H1 (cell line): ENCODE data around the gene TWF2. TPM values are rescaled to one million over a fixed set of nuclear protein-coding genes. Genes with fewer than 3 reads are reported as not detected.

ENCODE experiments used
- CTCF ChIA-PET: fragments of 300-600 bp; sonication (Branson Sonifier 250); formaldehyde crosslinking; loops from one replicate; lab custom pipeline; 2021; ENCODE audit not compliant: partially characterized antibody; lab: Charles Lee
- POLR2A ChIA-PET: fragments of 300-600 bp; sonication (Branson Sonifier 250); formaldehyde crosslinking; loops from one replicate; lab custom pipeline; 2021; ENCODE audit warnings: inconsistent platforms; ENCODE audit not compliant: partially characterized antibody; lab: Charles Lee
- DNase-seq, 2 experiments: peaks; one replicate each; pipeline versions ENCODE4 v3.0.0 to v3.0.0-alpha.2; 2010 to 2022; ENCODE audit warnings: low spot score in 2 of 2, low read depth in 1 of 2, mixed read lengths in 1 of 2
- FAIRE-seq: peaks from 2 replicates; lab custom pipeline; 2011; peaks lifted over from hg19 to GRCh38; lab: Jason Lieb, UNC
- H2AFZ ChIP-seq: 2 replicates; pipeline ENCODE4 v1.8.1; 2012; ENCODE audit warnings: low read length, inconsistent platforms
- H2AK5ac ChIP-seq: 2 replicates; pipeline ENCODE4 v1.6.1; 2013; ENCODE audit warnings: low read depth, low read length
- H2BK120ac ChIP-seq: replicated peaks from 2 replicates; pipeline ENCODE3; 2013; ENCODE audit warnings: low read depth, low read length, inconsistent platforms
- H2BK12ac ChIP-seq: 2 replicates; pipeline ENCODE4 v1.6.1; 2013; ENCODE audit warnings: low read depth, low read length
- H2BK15ac ChIP-seq: 2 replicates; pipeline ENCODE4 v1.6.1; 2013; ENCODE audit warnings: low read length
- H2BK20ac ChIP-seq: 2 replicates; pipeline ENCODE4 v1.6.1; 2013; ENCODE audit warnings: low read length
- H2BK5ac ChIP-seq: 2 replicates; pipeline ENCODE4 v1.6.1; 2013; ENCODE audit warnings: low read depth, low read length
- H3K14ac ChIP-seq: 2 replicates; pipeline ENCODE4 v1.6.1; 2013; ENCODE audit warnings: inconsistent platforms; ENCODE audit not compliant: insufficient read length
- H3K18ac ChIP-seq: 2 replicates; pipeline ENCODE4 v1.6.1; 2013; ENCODE audit warnings: low read length; ENCODE audit errors: extremely low read depth
- H3K23ac ChIP-seq: 2 replicates; pipeline ENCODE4 v1.6.1; 2013; ENCODE audit warnings: inconsistent platforms; ENCODE audit not compliant: insufficient read length
- H3K23me2 ChIP-seq: 2 replicates; pipeline ENCODE4 v1.6.1; 2013; ENCODE audit warnings: low read depth, low read length
- H3K27ac ChIP-seq: 2 replicates; pipeline ENCODE4 v1.6.1; 2011; ENCODE audit warnings: low read depth, low read length, inconsistent platforms
- H3K27me3 ChIP-seq, 4 experiments: replicated peaks in 1 of 4; 1 replicate in 1 of 4; 2 replicates in 3 of 4; pipeline versions ENCODE4 v1.6.1 to v1.8.1; 2011 to 2013; ENCODE audit warnings: low read length in 3 of 4, mild to moderate bottlenecking in 3 of 4, inconsistent platforms in 2 of 4, mixed read lengths in 2 of 4, moderate library complexity in 1 of 4; ENCODE audit not compliant: control insufficient read depth in 3 of 4, insufficient read depth in 3 of 4; ENCODE audit errors: extremely low read depth in 1 of 4
- H3K36me3 ChIP-seq, 4 experiments: 2 replicates each; pipeline versions ENCODE4 v1.6.1 to v1.8.1; 2011 to 2013; ENCODE audit warnings: mild to moderate bottlenecking in 4 of 4, low read length in 3 of 4, moderate library complexity in 2 of 4, control low read depth in 1 of 4, inconsistent platforms in 1 of 4; ENCODE audit not compliant: insufficient read depth in 4 of 4, control insufficient read depth in 2 of 4
- H3K4ac ChIP-seq: replicated peaks from 2 replicates; pipeline ENCODE3; 2013; ENCODE audit warnings: low read length, low read depth, mixed read lengths, inconsistent platforms; ENCODE audit not compliant: insufficient read length
- H3K4me1 ChIP-seq, 4 experiments: replicated peaks in 1 of 4; 1 replicate in 1 of 4; 2 replicates in 3 of 4; pipeline versions ENCODE4 v1.6.1 to v1.8.1; 2011 to 2013; ENCODE audit warnings: low read length in 3 of 4, inconsistent platforms in 2 of 4, mixed read lengths in 1 of 4; ENCODE audit not compliant: insufficient read depth in 4 of 4, control insufficient read depth in 3 of 4
- H3K4me2 ChIP-seq, 2 experiments: 2 replicates each; pipeline versions ENCODE4 v1.6.1 to v1.8.1; 2011 to 2013; ENCODE audit warnings: low read depth in 2 of 2, low read length in 2 of 2, control low read depth in 1 of 2, inconsistent platforms in 1 of 2, mild to moderate bottlenecking in 1 of 2; ENCODE audit not compliant: insufficient read depth in 1 of 2
- H3K4me3 ChIP-seq, 4 experiments: fragments of 200-600, 300-600 bp in 1 of 4; sonication (generic), shearing (Covaris generic), sonication (Bioruptor Twin) in 1 of 4; 2 replicates each; pipeline versions ENCODE4 v1.5.1 to v1.8.1; 2011 to 2016; ENCODE audit warnings: low read length in 4 of 4, low read depth in 3 of 4, control low read depth in 2 of 4, inconsistent platforms in 2 of 4, mild to moderate bottlenecking in 2 of 4, mixed read lengths in 1 of 4, moderate library complexity in 1 of 4; ENCODE audit not compliant: insufficient read depth in 2 of 4; ENCODE audit errors: extremely low read depth in 1 of 4
- H3K56ac ChIP-seq: replicated peaks from 2 replicates; pipeline ENCODE3; 2013; ENCODE audit warnings: low read depth, mild to moderate bottlenecking, mixed read lengths, low read length, inconsistent platforms; ENCODE audit not compliant: insufficient read length
- H3K79me1 ChIP-seq: 2 replicates; pipeline ENCODE4 v1.6.1; 2013; ENCODE audit warnings: low read depth, low read length, control low read depth
- H3K79me2 ChIP-seq, 2 experiments: 2 replicates each; pipeline versions ENCODE4 v1.6.1 to v1.8.1; 2012 to 2013; ENCODE audit warnings: low read length in 2 of 2, mild to moderate bottlenecking in 2 of 2, inconsistent platforms in 1 of 2; ENCODE audit not compliant: insufficient read depth in 2 of 2, control insufficient read depth in 1 of 2
- H3K9ac ChIP-seq, 4 experiments: replicated peaks in 1 of 4; 1 replicate in 1 of 4; 2 replicates in 3 of 4; pipeline versions ENCODE4 v1.6.1 to v1.8.1; 2011 to 2013; ENCODE audit warnings: low read depth in 3 of 4, low read length in 3 of 4, control low read depth in 2 of 4, mild to moderate bottlenecking in 2 of 4, moderate library complexity in 2 of 4, inconsistent platforms in 1 of 4; ENCODE audit errors: extremely low read depth in 1 of 4
- H3K9me3 ChIP-seq, 2 experiments: 2 replicates each; pipeline versions ENCODE4 v1.6.1 to v1.8.1; 2012 to 2013; ENCODE audit warnings: mild to moderate bottlenecking in 2 of 2, moderate library complexity in 2 of 2, control low read depth in 1 of 2, inconsistent platforms in 1 of 2, low read depth in 1 of 2, low read length in 1 of 2, mixed read lengths in 1 of 2; ENCODE audit not compliant: insufficient read depth in 2 of 2
- H4K20me1 ChIP-seq, 2 experiments: replicated peaks in 1 of 2; 2 replicates each; pipeline versions ENCODE3 to v1.8.1; 2011 to 2013; ENCODE audit warnings: inconsistent platforms in 2 of 2, low read length in 2 of 2, mild to moderate bottlenecking in 1 of 2; ENCODE audit not compliant: insufficient read depth in 2 of 2, control insufficient read depth in 1 of 2
- H4K5ac ChIP-seq: 2 replicates; pipeline ENCODE4 v1.6.1; 2013; ENCODE audit warnings: low read length, low read depth, mixed read lengths, inconsistent platforms; ENCODE audit not compliant: insufficient read length
- H4K8ac ChIP-seq: 2 replicates; pipeline ENCODE4 v1.8.0; 2013; ENCODE audit warnings: mild to moderate bottlenecking, moderate library complexity, low read length, inconsistent platforms; ENCODE audit not compliant: insufficient read depth; ENCODE audit errors: extremely low read depth
- H4K91ac ChIP-seq: replicated peaks from 2 replicates; pipeline ENCODE3; 2013; ENCODE audit warnings: low read length, mixed read lengths, inconsistent platforms; ENCODE audit not compliant: insufficient read length
- WGBS, 2 experiments: shearing (Covaris generic) in 1 of 2; methylation state at CpG; one replicate each; pipeline versions ENCODE4 v1.1.6 to v1.1.7; 2013 to 2015; ENCODE audit warnings: low lambda C conversion rate in 2 of 2, mixed read lengths in 2 of 2, inconsistent platforms in 1 of 2, low coverage in 1 of 2, missing lambda C conversion rate in 1 of 2; ENCODE audit not compliant: insufficient replicate concordance in 2 of 2, insufficient coverage in 1 of 2, insufficient read length in 1 of 2; ENCODE audit errors: extremely low coverage in 1 of 2, missing lambda C conversion rate in 1 of 2; 5-methylcytosine and 5-hydroxymethylcytosine counted together
- polyA plus RNA-seq, 7 experiments: library from polyadenylated mRNA; depleted of rRNA in 3 of 7; stranded (reverse) in 5 of 7; unstranded in 2 of 7; fragments of >200 nt in 5 of 7; fragments of 200-250 nt in 2 of 7; gene quantifications; 1 replicate in 5 of 7; 2 replicates in 1 of 7; 4 replicates in 1 of 7; pipeline versions ENCODE4 v1.2.1 to v1.2.3, GENCODE V29; 2011 to 2013; ENCODE audit warnings: missing spikeins in 2 of 7, mixed read lengths in 2 of 7
- total RNA-seq: library from RNA; stranded (reverse); fragmentation: NEBNext Ultra II Directional; extraction: Animal tissue kit (Norgen Biotek cat#: 25700); gene quantifications from 2 replicates; pipeline ENCODE4 v1.2.1, GENCODE V29; 2021

The TWF2 gene
- total and polyA plus RNA-seq, 2 of the 8 experiments (the other 6 are each of a cell fraction or from before 2014, with no cell fraction given), result 65.2 to 90.4 TPM

DNA sequence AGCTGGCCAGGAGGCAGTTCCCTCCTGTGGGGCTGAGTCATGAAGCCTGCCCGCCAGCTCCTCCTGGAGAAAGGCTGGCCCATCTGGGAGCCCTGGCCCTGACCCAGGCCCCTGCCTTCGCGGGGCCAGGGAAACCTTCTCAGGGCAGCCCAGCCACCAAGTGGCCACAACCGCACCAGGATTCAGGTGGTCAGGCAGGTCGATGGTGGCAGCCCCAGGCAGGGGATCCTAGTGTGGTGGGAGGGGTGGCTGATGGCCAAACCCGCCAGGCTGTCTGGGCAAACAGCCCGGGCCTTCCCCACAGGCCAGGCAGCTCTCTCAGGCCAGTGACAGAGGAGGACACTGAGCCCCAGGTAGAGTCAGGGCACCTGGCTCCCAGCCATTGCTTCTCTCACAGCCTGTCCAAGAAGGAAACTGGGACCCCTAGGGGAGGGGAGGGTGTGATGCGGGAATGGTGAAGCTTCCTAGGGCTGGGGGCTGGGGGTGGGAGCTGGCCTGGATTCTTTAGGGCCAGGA, 1.2 kb downstream of the TWF2 start:
- Histone ChIP-seq H3K27me3 (no peaks in the 10 kb centered on the region), H4K91ac (peak overlapping the region; percentile 97), H3K4me1 (peaks cover 15 to 42% (median 28%) of the 10 kb centered on the region in 4 experiments), H3K23ac (no peak overlapping the region), H2BK120ac (no peak overlapping the region), H2BK15ac (peak overlapping the region; percentile 88; the same call in 1 of the 2 replicates), H3K79me2 (peaks cover 0 to 15% of the 10 kb centered on the region in 2 experiments; a peak in 2 of 4 replicates), H3K4me2 (peak overlapping the region; percentile 78 to 98), H4K20me1 (peaks cover 4 to 7% of the 10 kb centered on the region in 2 experiments), H3K79me1 (peaks cover 15% of the 10 kb centered on the region), H2BK20ac (no peak overlapping the region; the same call in 1 of the 2 replicates), H3K36me3 (no peaks in the 10 kb centered on the region), H3K9me3 (no peaks in the 10 kb centered on the region), H4K8ac (peak overlapping the region; percentile 88), H2BK5ac (peak overlapping the region; percentile 96; the same call in 1 of the 2 replicates), H2BK12ac (no peak overlapping the region), H3K4ac (no peak overlapping the region), H3K4me3 (peak overlapping the region; percentile 72 to 95 (median 91); a peak in 3 of 8 replicates), H3K14ac (no peak overlapping the region), H3K23me2 (peaks cover 9% of the 10 kb centered on the region), H4K5ac (peak overlapping the region; percentile 28), H3K18ac (peak overlapping the region; percentile 80), H2AFZ (no peak overlapping the region), H3K27ac (peak overlapping the region; percentile 5; the same call in 1 of the 2 replicates), H2AK5ac (peak overlapping the region; percentile 94; the same call in 1 of the 2 replicates), H3K9ac (no peak overlapping the region), H3K56ac (no peak overlapping the region)
- DNase-seq (peak in 1 of 2 experiments; percentile 63), FAIRE-seq (no peak)
- POLR2A ChIA-PET, result interaction anchor here (0.7 to 6.5 kb wide), 15 partner anchors 8 to 246 kb away, joined by 3 to 69 read pairs (median 4); partner anchors contain the start of genes GLYCTK, PPM1M, RPL29 and TLR9
- CTCF ChIA-PET, result interaction anchor here (0.8 to 14.4 kb wide), 18 partner anchors 7 to 223 kb away, joined by 3 to 336 read pairs (median 6); partner anchors contain the start of genes PPM1M, TLR9 and WDR82
- 61% methylated on average over 7 of the region's 8 CpGs; no CpG with 5 or more reads in 1 of the 2 experiments for WGBS, 2 experiments
